B cell (primary cell): ENCODE measurements around the gene SNTG2. TPM values are rescaled to one million over a fixed set of nuclear protein-coding genes. Genes with fewer than 3 reads are reported as not detected.

ENCODE experiments used
- ATAC-seq: fragments of 200-7000 bp; cut with Tn5 transposase; one replicate; pipeline ENCODE4 v1.10.0; 2021; ENCODE audit warnings: low read depth, mild to moderate bottlenecking, moderate number of reproducible peaks, moderate library complexity
- CTCF ChIA-PET: fragments of 350-600 bp; sonication (Branson Sonifier 250); formaldehyde crosslinking; loops from one replicate; lab custom pipeline; 2021; ENCODE audit warnings: antibody characterized with exemption, inconsistent platforms; lab: Charles Lee
- POLR2A ChIA-PET: fragments of 350-600 bp; sonication (Branson Sonifier 250); formaldehyde crosslinking; loops from one replicate; lab custom pipeline; 2021; ENCODE audit warnings: antibody characterized with exemption; lab: Charles Lee
- DNase-seq: peaks from one replicate; pipeline ENCODE4 v3.0.0; 2013
- H2AFZ ChIP-seq: 2 replicates; pipeline ENCODE4 v1.6.1; 2012; ENCODE audit warnings: mild to moderate bottlenecking, low read depth, low read length; ENCODE audit not compliant: insufficient read depth, poor library complexity, severe bottlenecking
- H3K27ac ChIP-seq, 2 donors: 1 replicate in 1 of 2; 2 replicates in 1 of 2; pipeline ENCODE4 v1.5.1; 2012 to 2013; ENCODE audit warnings: low read length in 2 of 2, mild to moderate bottlenecking in 2 of 2, moderate library complexity in 1 of 2
- H3K27me3 ChIP-seq, 4 experiments: fragments of 200-600 bp in 1 of 4; sonication (generic) in 1 of 4; replicated peaks in 1 of 4; 1 replicate in 2 of 4; 2 replicates in 2 of 4; pipeline versions ENCODE4 v1.6.1 to v1.7.0; 2013 to 2016; ENCODE audit warnings: low read length in 3 of 4, mild to moderate bottlenecking in 2 of 4, mixed read lengths in 1 of 4, moderate library complexity in 1 of 4; ENCODE audit not compliant: insufficient read depth in 4 of 4, control insufficient read depth in 3 of 4; ENCODE audit errors: control extremely low read depth in 1 of 4
- H3K36me3 ChIP-seq, 2 experiments: replicated peaks in 1 of 2; 1 replicate in 1 of 2; 2 replicates in 1 of 2; pipeline versions ENCODE4 v1.6.1 to v1.7.1; 2013; ENCODE audit warnings: low read length in 1 of 2; ENCODE audit not compliant: insufficient read depth in 2 of 2, control insufficient read depth in 1 of 2; ENCODE audit errors: control extremely low read depth in 1 of 2, extremely low read depth in 1 of 2
- H3K4me1 ChIP-seq, 2 donors: fragments of 200-600 bp in 1 of 2; sonication (generic) in 1 of 2; 1 replicate in 1 of 2; 2 replicates in 1 of 2; pipeline versions ENCODE4 v1.5.1 to v1.6.1; 2013 to 2017; ENCODE audit warnings: low read length in 2 of 2; ENCODE audit not compliant: control insufficient read depth in 2 of 2, insufficient read depth in 2 of 2
- H3K4me2 ChIP-seq: replicated peaks from 2 replicates; pipeline ENCODE3; 2012; ENCODE audit warnings: mild to moderate bottlenecking, low read depth, low read length; ENCODE audit not compliant: poor library complexity, severe bottlenecking
- H3K4me3 ChIP-seq, 5 experiments: fragments of 200-600 bp in 1 of 5; sonication (generic) in 1 of 5; 1 replicate in 3 of 5; 2 replicates in 2 of 5; pipeline versions ENCODE4 v1.5.1 to v1.7.0; 2011 to 2016; ENCODE audit warnings: low read length in 4 of 5, mild to moderate bottlenecking in 4 of 5, low read depth in 2 of 5, control low read depth in 1 of 5, moderate library complexity in 1 of 5; ENCODE audit not compliant: insufficient read depth in 1 of 5; ENCODE audit errors: control extremely low read depth in 1 of 5, extremely low read depth in 1 of 5
- H3K79me2 ChIP-seq: fragments of 200-600 bp; sonication (generic); one replicate; pipeline ENCODE4 v1.6.0; 2016; ENCODE audit warnings: low read length; ENCODE audit not compliant: control insufficient read depth, insufficient read depth
- H3K9ac ChIP-seq: fragments of 200-600 bp; sonication (generic); 2 replicates; pipeline ENCODE4 v1.6.1; 2017; ENCODE audit warnings: mild to moderate bottlenecking, low read length, moderate library complexity
- H3K9me3 ChIP-seq, 3 donors: one replicate each; pipeline versions ENCODE4 v1.6.1 to v1.7.1; 2013; ENCODE audit warnings: low read length in 2 of 3; ENCODE audit not compliant: control insufficient read depth in 2 of 3, insufficient read depth in 1 of 3; ENCODE audit errors: control extremely low read depth in 1 of 3
- H4K20me1 ChIP-seq: 2 replicates; pipeline ENCODE4 v1.6.0; 2012; ENCODE audit warnings: mild to moderate bottlenecking, low read length; ENCODE audit not compliant: insufficient read depth, control insufficient read depth, poor library complexity, severe bottlenecking
- H3K27ac Mint-ChIP-seq: one replicate; pipeline ENCODE4 v1.8.0; 2021; ENCODE audit warnings: mixed read lengths
- H3K27me3 Mint-ChIP-seq: one replicate; pipeline ENCODE4 v1.8.0; 2021; ENCODE audit warnings: mixed read lengths
- H3K4me1 Mint-ChIP-seq: one replicate; pipeline ENCODE4 v1.8.0; 2021; ENCODE audit warnings: mixed read lengths
- H3K4me3 Mint-ChIP-seq: one replicate; pipeline ENCODE4 v1.8.0; 2021; ENCODE audit warnings: mixed read lengths
- H3K9me3 Mint-ChIP-seq: one replicate; pipeline ENCODE4 v1.8.0; 2022; ENCODE audit warnings: mixed read lengths; ENCODE audit not compliant: insufficient read depth
- EZH2 ChIP-seq: IDR thresholded peaks from 2 replicates; pipeline ENCODE4 v1.6.1; 2012; ENCODE audit warnings: borderline replicate concordance, low read depth, mild to moderate bottlenecking, moderate library complexity, low read length; ENCODE audit not compliant: insufficient read depth, poor library complexity, severe bottlenecking
- WGBS: methylation state at CpG from one replicate; pipeline ENCODE4 v1.1.5; 2013; ENCODE audit warnings: missing lambda C conversion rate; ENCODE audit not compliant: insufficient coverage; 5-methylcytosine and 5-hydroxymethylcytosine counted together
- intact Hi-C: fragments of 100-400 bp; cut with micrococcal nuclease; formaldehyde crosslinking; loops from one replicate; pipeline ENCODE4 v1.10.0; 2022
- polyA plus RNA-seq: library from polyadenylated mRNA; depleted of rRNA; stranded (reverse); fragments of >200 nt; gene quantifications from 2 replicates; pipeline ENCODE4 v1.2.3, GENCODE V29; 2012
- total RNA-seq, 2 donors: library from RNA; stranded (reverse); fragments of 120-200 nt in 1 of 2; gene quantifications; 1 replicate in 1 of 2; 2 replicates in 1 of 2; pipeline versions ENCODE4 v1.2.3 to v1.2.4, GENCODE V29; 2013 to 2022
- TF ChIP-seq, protein P1 (sequence below): fragments of 200-600 bp; IDR thresholded peaks from one replicate; pipeline ENCODE4 v1.8.0; 2022; ENCODE audit warnings: antibody characterized with exemption, mild to moderate bottlenecking

The SNTG2 gene
- total and polyA plus RNA-seq, 2 donors (not counting 1 experiment from before 2014, with no cell fraction given) = 2.1 to 2.4 TPM

DNA sequence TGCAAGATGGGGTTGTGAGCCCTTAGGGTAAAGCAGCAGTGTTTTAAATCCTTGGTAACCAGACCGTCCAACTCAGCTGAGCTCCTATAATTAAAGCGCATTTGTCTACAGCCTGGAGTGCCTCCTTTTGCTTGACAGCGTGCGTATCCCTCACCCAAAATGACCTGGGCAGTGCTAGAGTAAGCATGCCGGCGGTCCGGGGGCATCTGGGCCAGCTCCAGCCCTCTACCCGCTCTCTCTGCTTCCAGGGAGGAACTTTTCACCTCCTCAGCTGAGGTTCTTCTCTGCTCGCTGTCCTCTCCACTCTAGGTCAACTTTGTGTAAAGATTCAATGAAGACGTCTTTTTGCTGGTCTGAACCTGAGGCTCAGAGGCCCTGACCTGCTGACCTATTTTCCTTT is 360.2 kb downstream of the SNTG2 start:
- POLR2A ChIA-PET = no interaction called here
- H3K4me3 Mint-ChIP-seq = no peak overlapping the region

DNA sequence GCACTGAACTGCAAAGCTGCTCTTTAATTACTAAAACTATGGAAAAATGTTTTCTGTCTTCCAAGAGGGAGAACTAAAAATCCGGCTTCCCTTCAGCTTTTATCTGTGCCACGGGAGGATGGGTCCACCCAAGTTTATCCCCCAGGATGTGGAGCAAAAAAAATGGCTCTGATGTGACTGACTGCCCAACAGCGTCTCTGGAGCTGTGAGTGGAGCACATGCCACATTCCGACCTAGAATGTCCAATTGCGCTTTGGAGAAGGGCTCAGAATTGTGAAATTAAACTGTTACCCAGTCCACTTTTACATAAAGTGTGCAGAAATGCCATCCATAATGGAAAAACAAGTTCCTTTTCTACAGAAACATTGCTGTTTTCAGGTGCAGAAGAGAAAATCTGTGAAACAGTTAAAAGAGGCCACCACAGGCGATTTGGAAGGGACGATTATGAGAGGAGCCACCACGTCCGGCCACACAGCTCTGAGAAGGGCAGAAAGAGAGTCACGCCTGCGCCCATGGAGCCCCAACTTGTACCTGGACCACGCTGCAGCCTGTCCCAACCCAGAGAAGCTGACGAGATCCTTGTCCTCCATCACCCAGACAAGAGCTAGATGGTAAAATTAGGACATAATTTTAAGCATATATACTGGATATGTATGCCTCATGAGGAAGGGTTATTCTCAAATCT is 362.7 kb downstream of the SNTG2 start:
- Histone ChIP-seq H2AFZ (no peak overlapping the region), H3K9me3 (peaks cover 0 to 9% (median 0%) of the 10 kb centered on the region in 3 donors), H3K79me2 (no peaks in the 10 kb centered on the region), H3K4me1 (no peaks in the 10 kb centered on the region), H3K9ac (no peak overlapping the region), H3K4me3 (no peak overlapping the region), H3K27ac (no peak overlapping the region), H3K36me3 (no peaks in the 10 kb centered on the region), H3K27me3 (no peaks in the 10 kb centered on the region), H4K20me1 (no peaks in the 10 kb centered on the region), H3K4me2 (no peak overlapping the region)
- no peaks in the 10 kb centered on the region for H3K9me3 Mint-ChIP-seq
- no peak overlapping the region for H3K4me3 Mint-ChIP-seq
- POLR2A ChIA-PET = no interaction called here
- no peak overlapping the region for H3K27ac Mint-ChIP-seq
- 86% methylated on average over 10 of the region's 13 CpGs for WGBS
- intact Hi-C loops = no loop called here
- CTCF ChIA-PET = no interaction called here
- H3K4me1 Mint-ChIP-seq = no peaks in the 10 kb centered on the region
- ATAC-seq = no peak
- no peak for TF ChIP-seq EZH2
- TF ChIP-seq, protein P1, sequence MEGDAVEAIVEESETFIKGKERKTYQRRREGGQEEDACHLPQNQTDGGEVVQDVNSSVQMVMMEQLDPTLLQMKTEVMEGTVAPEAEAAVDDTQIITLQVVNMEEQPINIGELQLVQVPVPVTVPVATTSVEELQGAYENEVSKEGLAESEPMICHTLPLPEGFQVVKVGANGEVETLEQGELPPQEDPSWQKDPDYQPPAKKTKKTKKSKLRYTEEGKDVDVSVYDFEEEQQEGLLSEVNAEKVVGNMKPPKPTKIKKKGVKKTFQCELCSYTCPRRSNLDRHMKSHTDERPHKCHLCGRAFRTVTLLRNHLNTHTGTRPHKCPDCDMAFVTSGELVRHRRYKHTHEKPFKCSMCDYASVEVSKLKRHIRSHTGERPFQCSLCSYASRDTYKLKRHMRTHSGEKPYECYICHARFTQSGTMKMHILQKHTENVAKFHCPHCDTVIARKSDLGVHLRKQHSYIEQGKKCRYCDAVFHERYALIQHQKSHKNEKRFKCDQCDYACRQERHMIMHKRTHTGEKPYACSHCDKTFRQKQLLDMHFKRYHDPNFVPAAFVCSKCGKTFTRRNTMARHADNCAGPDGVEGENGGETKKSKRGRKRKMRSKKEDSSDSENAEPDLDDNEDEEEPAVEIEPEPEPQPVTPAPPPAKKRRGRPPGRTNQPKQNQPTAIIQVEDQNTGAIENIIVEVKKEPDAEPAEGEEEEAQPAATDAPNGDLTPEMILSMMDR = no peak
- DNase-seq = no peak
- no peaks in the 10 kb centered on the region for H3K27me3 Mint-ChIP-seq

More for the DNA sequence above, 360.2 kb downstream of the SNTG2 start:
- ATAC-seq = no peak
- no peaks in the 10 kb centered on the region for H3K79me2 ChIP-seq
- TF ChIP-seq, protein P1 = no peak
- TF ChIP-seq EZH2 = no peak
- no peaks in the 10 kb centered on the region for H3K4me1 ChIP-seq
- CTCF ChIA-PET = no interaction called here
- DNase-seq = no peak
- H3K9me3 ChIP-seq = peaks cover 0 to 9% (median 0%) of the 10 kb centered on the region in 3 donors
- 94% methylated on average over 10 of the region's 10 CpGs for WGBS
- no peak overlapping the region for H3K4me2 ChIP-seq
- Mint-ChIP-seq H3K9me3 (peaks cover 2% of the 10 kb centered on the region), H3K27me3 (no peaks in the 10 kb centered on the region), H3K4me1 (no peaks in the 10 kb centered on the region), H3K27ac (no peak overlapping the region)
- no peaks in the 10 kb centered on the region for H4K20me1 ChIP-seq
- no peak overlapping the region for H2AFZ ChIP-seq
- no peak overlapping the region for H3K27ac ChIP-seq
- no peak overlapping the region for H3K4me3 ChIP-seq
- no peaks in the 10 kb centered on the region for H3K27me3 ChIP-seq
- intact Hi-C loops = no loop called here
- no peaks in the 10 kb centered on the region for H3K36me3 ChIP-seq
- no peak overlapping the region for H3K9ac ChIP-seq
